Coronary artery (tissue), 2 donors: Measurements from ENCODE around the gene TOM1L2.
A peak's percentile ranks its signal among the peaks of the same experiment; 100 is the strongest.

ENCODE experiments used
- DNase-seq: peaks from one replicate; pipeline ENCODE4 v3.0.0-alpha.2; 2017; ENCODE audit warnings: low spot score
- H3K27ac ChIP-seq, 2 donors: fragments of 200-600 bp; sonication (generic); one replicate each; pipeline ENCODE4 v1.5.1; 2016 to 2019
- H3K4me3 ChIP-seq: fragments of 200-600 bp; sonication (generic); 2 replicates; pipeline ENCODE4 v1.5.1; 2016; ENCODE audit warnings: mild to moderate bottlenecking, moderate library complexity
- CTCF ChIP-seq: fragments of 200-600 bp; sonication (generic); IDR thresholded peaks from one replicate; pipeline ENCODE4 v1.5.1; 2019; ENCODE audit warnings: antibody characterized with exemption

TOM1L2 gene

DNA sequence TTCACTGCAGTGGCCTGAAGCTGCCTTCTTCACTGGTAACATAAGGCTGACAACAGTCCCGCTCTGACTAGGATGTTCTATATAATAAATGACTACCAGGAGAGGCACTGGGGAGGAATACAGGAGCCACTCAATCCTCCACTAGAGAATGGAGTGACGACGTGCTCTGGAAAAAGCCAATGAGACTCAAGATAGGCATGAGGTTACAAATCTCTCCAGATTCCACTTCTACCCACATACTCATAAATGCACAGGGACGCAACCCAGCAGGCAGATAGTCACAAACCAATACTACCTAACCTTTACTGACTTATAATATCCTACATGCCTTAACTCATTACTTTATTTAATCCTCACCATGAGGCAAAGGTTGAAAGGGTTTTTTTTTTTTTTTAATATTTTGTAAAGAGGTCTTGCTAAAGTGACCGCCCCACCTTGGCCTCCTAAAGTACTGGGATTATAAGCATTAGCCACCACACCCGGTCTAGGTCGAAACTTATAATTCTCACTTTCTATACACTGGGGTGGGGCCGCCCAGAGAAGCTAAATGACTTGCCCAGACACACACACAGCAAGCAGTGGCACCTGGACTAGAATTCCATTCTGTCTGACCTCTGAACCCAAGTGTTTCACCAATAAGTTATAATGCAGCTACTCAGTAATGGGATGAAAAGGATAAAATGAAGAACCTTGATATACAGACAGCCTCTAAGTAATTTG, 33.7 kb downstream of the TOM1L2 start:
- H3K4me3 ChIP-seq = no peak overlapping the region
- no peak for TF ChIP-seq CTCF
- no peak for DNase-seq
- no peak overlapping the region for H3K27ac ChIP-seq

GRCh38 chr17:17937958-17938357, 34.2 kb downstream of the TOM1L2 start:
- no peak for TF ChIP-seq CTCF
- H3K27ac ChIP-seq = no peak overlapping the region
- H3K4me3 ChIP-seq = no peak overlapping the region
- no peak for DNase-seq

DNA sequence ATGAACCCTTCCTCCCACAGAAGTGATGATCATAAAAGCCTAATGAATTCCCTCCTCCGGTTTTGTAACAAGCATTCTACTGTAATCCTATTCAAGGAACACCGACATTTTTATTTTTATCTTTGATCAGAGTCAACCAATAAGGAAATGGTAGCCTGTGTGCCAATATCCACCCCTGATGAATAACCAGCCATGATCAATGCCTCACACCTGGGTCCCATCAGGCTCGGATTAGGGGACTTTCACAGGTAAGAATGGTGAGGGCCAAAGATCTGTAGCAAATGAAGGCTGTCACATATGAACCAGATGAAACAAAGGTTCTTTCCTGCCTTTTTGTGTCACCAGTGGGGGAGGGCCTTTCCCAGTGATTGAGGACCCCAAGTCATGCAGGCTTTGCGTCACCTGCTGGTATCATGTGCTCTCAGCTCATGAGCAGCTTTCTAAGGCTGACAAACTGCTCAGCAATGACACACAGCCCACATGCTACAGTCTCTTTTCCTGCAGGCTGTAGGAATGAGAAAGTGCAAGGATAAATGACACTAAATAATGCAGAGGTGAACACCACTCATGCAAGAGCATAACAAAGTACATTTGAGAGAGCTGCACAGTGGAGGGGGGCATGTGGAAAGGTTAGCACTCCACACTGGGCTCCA, 34.9 kb downstream of the TOM1L2 start:
- H3K27ac ChIP-seq = no peak overlapping the region
- no peak overlapping the region for H3K4me3 ChIP-seq
- no peak for TF ChIP-seq CTCF
- DNase-seq = no peak

- Histone ChIP-seq H3K4me3 (no peak overlapping the region), H3K27ac (peak overlapping the region in 1 of 2 donors; percentile 42)
- no peak for TF ChIP-seq CTCF
- no peak for DNase-seq
Measured at GRCh38 chr17:17935321-17936271, 36.6 kb downstream of the TOM1L2 start.

GRCh38 chr17:17934806-17935205, 37.4 kb downstream of the TOM1L2 start:
- Histone ChIP-seq H3K27ac (peak overlapping the region in 1 of 2 donors; percentile 24), H3K4me3 (no peak overlapping the region)
- no peak for DNase-seq
- TF ChIP-seq CTCF = no peak

- DNase-seq = no peak
- no peak overlapping the region for H3K4me3 ChIP-seq
- TF ChIP-seq CTCF = no peak
- H3K27ac ChIP-seq = no peak overlapping the region
Measured at GRCh38 chr17:17934214-17934613, 38.0 kb downstream of the TOM1L2 start.
